GM19467 (cell line): ENCODE results near the gene MSL3.

Experiments used
- ATAC-seq: cut with Tn5 transposase; IDR thresholded peaks from one replicate; pipeline ENCODE4 v1.9.1; 2021; ENCODE audit warnings: mild to moderate bottlenecking, moderate library complexity; ENCODE audit not compliant: unreplicated experiment

Gene MSL3

GRCh38 chrX:11759172-11759460, 1.1 kb downstream of the MSL3 start:
- no peak for ATAC-seq

GRCh38 chrX:11759461-11760311, 1.6 kb downstream of the MSL3 start:
- peak; percentile 63 for ATAC-seq

DNA sequence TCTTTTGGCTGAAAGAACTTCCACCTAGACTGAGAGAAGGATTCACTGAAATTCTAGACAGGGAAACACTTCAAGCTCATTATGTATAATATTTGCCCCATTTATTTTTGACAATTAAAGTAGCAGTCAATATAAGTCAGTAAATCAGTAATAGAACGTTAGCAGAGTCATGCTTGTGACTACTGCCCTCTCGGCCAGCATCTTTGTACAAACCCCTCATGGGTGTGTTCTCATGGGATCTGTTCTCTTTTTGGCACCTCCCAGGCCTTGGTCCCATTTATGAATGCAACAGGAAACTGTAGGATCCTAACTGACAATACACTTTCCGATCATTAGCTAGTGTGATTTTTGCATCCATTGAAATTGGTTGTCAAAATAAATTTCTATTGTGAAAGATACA, 2.9 kb downstream of the MSL3 start:
- ATAC-seq, result no peak

DNA sequence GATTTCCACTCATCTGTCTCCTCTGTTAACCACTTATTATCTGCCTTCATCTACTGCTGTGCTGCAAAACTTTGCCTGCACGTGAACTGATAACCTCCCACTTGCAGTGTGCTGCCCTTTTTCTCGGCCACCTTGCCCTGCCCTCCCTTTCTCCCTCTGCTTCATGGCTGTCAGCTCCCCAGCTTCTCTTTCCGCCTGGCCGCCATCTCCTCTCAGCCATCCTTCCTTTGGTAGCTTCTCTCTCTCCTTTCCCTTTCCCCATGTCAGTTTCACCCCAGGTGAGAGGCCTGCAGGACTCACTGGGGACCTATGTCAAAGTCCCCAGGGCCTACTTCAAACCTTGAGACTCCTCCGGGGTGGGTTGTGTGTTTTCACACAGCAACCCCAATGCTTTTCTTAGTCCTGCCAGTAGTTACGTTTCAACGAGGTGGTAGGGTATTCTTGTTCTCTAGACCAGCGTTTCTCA, 6.6 kb downstream of the MSL3 start:
- peak; percentile 36 for ATAC-seq

DNA sequence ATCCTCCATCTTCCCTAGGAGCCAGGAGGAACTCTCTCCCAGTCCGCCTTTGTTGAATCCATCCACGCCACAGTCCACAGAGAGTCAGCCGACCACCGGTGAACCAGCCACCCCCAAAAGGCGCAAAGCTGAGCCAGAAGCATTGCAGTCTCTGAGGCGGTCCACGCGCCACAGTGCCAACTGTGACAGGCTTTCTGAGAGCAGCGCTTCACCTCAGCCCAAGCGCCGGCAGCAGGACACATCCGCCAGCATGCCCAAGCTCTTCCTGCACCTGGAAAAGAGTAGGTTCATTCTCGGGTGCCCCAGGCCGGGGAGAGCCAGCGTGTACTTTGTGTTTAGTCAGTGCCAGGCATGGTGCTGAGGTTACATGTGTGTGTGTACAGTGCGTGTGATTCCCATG, 7.4 kb downstream of the MSL3 start:
- no peak for ATAC-seq

GRCh38 chrX:11766487-11766886, 8.4 kb downstream of the MSL3 start:
- no peak for ATAC-seq

GRCh38 chrX:11768039-11768438, 10.0 kb downstream of the MSL3 start:
- ATAC-seq, result no peak

GRCh38 chrX:11770320-11770719, 12.3 kb downstream of the MSL3 start:
- ATAC-seq, result peak; percentile 57

DNA sequence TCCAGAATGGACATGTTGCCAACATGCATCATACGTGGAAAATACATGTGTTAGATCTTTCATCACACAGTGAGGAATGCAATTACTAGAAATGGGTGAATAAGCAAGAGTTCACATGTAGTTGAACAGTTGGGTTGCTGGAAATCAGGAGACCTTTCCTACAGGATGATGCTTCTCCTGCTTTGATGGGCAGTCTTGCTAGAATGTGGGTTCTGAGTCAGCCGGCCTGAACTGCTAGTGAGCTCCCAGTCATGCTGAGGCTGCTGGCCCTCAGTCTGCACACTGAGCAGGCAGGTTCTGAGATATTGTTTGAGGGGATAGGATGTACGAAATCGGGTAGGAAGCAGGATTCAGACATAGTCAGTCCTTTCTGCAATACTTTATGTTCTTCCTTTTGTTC, 20.2 kb downstream of the MSL3 start:
- ATAC-seq, result no peak

DNA sequence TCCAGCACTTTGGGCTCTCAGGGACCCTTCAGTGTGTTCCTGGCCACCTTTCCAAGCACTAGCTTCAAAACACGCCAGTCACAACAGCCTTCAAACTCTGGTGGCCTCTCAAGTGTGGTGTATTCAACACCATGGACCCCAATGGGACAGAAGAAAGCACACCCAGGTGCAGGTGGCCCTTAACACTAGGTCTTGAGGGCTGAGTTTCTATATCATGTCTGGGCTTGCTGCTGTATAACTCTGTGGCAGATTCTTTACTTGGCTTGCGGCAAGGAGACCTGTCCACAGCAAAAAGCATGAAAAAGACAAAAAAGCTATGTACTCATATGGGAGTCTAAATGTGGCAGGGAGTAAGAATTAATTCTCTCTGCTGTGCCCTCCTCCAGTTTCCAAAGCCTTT, 23.1 kb downstream of the MSL3 start:
- no peak for ATAC-seq

- no peak for ATAC-seq
Observed at GRCh38 chrX:11781734-11782370, 23.8 kb downstream of the MSL3 start.

GRCh38 chrX:11784543-11784942, 26.5 kb downstream of the MSL3 start:
- ATAC-seq, result no peak

GRCh38 chrX:11786862-11787261, 28.8 kb downstream of the MSL3 start:
- ATAC-seq, result no peak

- no peak for ATAC-seq
Observed at GRCh38 chrX:11787564-11787963, 29.5 kb downstream of the MSL3 start.

DNA sequence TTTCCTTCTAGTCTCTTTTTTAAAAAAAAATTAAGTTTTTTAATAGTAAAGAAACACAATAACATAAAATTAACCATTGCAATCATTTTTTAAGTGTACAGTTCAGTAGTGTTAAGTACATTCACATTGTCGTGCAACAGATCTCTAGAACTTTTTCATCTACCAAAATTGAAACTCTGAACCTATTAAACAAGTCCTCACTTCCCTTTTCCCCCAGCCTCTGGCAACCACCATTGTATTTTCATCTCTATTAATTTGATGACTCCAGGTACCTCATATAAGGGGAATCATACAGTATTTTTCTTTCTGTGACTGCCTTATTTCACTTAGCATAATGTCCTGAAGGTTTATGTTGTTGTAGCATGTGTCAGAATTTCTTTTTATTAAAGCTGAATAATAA, 31.8 kb downstream of the MSL3 start:
- ATAC-seq, result peak; percentile 36

GRCh38 chrX:11791090-11791489, 33.1 kb downstream of the MSL3 start:
- no peak for ATAC-seq

DNA sequence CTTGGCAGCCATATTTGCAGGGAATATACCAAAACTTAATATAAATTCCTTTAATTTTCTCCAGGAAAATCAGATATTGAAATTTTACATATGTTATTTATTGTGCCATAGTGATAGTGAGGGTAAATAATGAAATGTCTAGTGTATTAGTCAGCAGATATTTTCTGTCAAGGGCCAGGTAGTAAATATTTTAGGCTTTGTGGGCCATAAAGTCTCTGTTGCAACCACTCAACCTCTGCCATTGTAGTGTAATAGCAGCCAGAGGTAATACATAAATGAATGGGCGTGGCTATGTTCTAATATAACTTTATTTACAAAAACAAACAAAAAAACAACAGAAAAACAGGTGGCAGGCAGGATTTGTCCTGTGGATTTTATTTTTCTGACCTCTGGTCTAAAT, 33.5 kb downstream of the MSL3 start:
- no peak for ATAC-seq

DNA sequence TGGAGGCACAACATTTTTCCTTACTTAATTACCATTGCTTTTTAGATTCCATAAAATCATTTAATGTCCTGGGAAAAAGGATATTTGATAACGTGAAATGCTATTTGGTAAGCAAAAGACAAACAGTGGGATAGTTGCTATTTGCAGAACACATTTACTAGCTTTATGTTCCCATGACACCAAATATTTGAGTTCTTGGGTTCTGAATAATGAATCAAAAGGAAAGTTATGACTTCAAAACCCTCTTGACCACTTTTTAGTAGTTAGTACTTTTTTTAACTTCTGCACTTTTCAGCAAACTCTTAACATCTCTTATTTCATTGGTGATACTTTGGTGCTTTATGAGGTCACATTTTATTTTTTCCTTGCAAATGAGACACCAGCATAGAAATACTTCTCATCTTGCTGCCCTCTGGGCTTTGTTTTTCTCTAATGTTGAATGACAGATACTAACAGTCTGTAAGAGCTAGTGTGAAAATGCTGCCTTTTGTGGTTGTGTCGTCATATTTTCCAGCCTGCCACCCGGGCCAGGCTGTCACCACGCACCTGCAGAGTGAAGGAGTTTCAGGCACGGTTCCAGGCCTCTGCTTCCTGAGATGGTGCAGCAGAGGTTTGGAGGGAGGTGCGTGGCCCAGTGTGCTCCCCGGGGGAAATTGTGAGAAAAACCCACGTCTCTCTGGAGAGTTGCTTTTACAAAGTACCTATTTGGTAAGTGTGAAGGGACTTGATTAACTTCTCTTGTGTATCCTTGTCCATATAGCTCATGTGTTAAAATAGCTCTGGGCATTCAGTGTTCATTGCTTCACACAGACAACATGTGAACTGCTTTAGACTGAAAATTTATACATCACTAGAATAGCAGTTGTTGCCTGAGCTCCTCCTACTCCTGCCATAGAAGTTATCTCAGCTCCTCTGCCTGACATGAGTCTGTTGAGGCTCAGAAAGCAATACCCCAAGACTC, 34.7 kb downstream of the MSL3 start:
- peak; percentile 85 for ATAC-seq

- ATAC-seq, result no peak
Observed at GRCh38 chrX:11793734-11794133, 35.7 kb downstream of the MSL3 start.

DNA sequence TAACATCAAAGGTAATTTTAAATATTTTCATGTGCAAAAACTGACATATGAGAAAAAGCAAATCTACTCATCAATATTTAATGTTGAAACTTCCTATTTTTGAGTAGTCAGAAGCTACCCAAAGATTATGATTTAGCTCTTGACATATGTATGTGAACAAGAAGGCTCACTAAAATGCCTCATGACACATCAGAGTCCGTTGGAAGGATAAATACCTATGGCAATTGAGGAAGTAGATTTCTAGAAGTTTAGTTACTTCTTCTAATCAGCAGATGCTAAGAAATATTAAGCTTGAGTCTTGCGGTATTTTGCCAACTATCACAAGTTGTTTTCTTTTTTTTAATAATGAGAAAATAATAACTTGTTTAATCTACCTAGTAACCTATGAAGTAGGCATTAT, 55.3 kb downstream of the MSL3 start:
- no peak for ATAC-seq
